ENCODE results near the gene PMP22. TPM values are rescaled to one million over a fixed set of nuclear protein-coding genes. Genes with fewer than 3 reads are reported as not detected.

The PMP22 gene
- total RNA-seq, 1 donor from 2014 or later = 4.3 TPM

DNA sequence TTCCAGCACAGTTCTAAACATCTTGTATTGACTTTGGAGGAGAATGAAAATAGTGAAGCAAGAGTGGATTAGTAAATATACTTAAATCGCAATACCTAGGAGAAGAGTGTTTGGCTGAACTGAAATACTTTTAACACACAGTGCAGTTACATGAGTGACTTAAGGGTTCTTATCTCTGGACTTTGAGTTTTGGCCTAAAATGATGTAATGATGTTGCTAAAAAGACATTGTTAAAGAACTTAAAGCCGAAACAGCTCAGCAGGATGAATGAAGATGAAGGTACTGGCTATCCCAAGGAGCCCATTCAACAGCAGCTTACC, 28.1 kb downstream of the PMP22 start:
- H3K36me3 Mint-ChIP-seq = no peaks in the 10 kb centered on the region
- no peaks in the 10 kb centered on the region for H3K27me3 ChIP-seq
- no peak overlapping the region for H3K27ac ChIP-seq
- no peak overlapping the region for H3K27ac Mint-ChIP-seq
- H3K4me3 Mint-ChIP-seq = no peak overlapping the region
- no peaks in the 10 kb centered on the region for H3K79me2 ChIP-seq (ENCODE audit: low read depth)
- H3K9me3 Mint-ChIP-seq = peaks cover under 1% of the 10 kb centered on the region
- H3K9me3 ChIP-seq (ENCODE audit: low read depth) = no peaks in the 10 kb centered on the region
- no peak overlapping the region for H3K4me2 ChIP-seq
- TF ChIP-seq EZH2phosphoT487 (IDR thresholded peaks at IDR 0.05) (no peak), EZH2 (IDR thresholded peaks at IDR 0.05) (no peak)
- TF ChIP-seq, protein P1, sequence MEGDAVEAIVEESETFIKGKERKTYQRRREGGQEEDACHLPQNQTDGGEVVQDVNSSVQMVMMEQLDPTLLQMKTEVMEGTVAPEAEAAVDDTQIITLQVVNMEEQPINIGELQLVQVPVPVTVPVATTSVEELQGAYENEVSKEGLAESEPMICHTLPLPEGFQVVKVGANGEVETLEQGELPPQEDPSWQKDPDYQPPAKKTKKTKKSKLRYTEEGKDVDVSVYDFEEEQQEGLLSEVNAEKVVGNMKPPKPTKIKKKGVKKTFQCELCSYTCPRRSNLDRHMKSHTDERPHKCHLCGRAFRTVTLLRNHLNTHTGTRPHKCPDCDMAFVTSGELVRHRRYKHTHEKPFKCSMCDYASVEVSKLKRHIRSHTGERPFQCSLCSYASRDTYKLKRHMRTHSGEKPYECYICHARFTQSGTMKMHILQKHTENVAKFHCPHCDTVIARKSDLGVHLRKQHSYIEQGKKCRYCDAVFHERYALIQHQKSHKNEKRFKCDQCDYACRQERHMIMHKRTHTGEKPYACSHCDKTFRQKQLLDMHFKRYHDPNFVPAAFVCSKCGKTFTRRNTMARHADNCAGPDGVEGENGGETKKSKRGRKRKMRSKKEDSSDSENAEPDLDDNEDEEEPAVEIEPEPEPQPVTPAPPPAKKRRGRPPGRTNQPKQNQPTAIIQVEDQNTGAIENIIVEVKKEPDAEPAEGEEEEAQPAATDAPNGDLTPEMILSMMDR (IDR thresholded peaks at IDR 0.05) = no peak
- H3K36me3 ChIP-seq = no peaks in the 10 kb centered on the region
- H3K4me3 ChIP-seq = no peak overlapping the region
- no peak overlapping the region for H2AFZ ChIP-seq (replicated peaks)
- H3K4me1 ChIP-seq = no peaks in the 10 kb centered on the region
- no peaks in the 10 kb centered on the region for H3F3A ChIP-seq (ENCODE audit: low read depth)
- no peak overlapping the region for H3K9ac ChIP-seq
- DNase-seq (ENCODE audit: low spot score) = no peak
- H4K20me1 ChIP-seq (ENCODE audit: low read depth) = no peaks in the 10 kb centered on the region
- H3K4me1 Mint-ChIP-seq = no peaks in the 10 kb centered on the region
- peaks cover 5% of the 10 kb centered on the region for H3K27me3 Mint-ChIP-seq (ENCODE audit: insufficient read depth, low read depth)

DNA sequence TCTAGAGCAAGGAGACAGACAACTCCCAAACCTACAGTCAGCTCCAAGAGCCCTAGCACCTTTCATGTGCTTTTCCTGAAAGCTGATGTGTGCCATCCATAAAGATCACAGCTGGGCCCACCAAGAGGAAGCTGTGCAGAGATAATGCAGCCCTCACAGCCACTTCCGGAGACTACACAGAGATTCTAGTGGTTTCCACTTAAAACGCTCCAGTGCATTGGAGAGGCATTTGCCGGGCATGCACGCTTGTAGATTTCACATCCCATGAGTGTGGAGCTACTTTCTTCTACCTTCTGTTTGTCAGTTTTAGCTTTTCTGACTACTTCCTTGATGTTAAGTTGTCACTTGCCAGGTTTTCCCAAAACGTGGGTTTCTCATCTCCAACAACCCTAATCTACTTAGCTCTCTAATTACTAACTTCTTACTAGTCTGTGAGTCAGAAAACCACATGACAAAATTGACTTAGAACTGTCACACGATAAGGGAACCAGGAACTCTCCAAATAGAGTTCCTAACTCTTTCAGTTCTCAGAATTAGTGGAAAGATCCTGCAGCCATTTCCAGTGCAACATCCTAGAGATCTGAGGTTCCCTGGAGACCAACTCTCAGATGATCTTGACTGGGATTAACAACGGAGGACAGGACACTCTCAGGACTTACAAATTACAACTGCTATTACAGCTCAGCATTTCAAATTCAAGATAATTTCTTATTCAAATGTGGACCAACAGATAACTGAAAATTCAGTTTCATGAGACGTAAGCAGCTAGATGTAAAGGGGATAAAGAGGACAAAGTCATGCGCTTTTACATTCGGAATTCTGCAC, 28.6 kb downstream of the PMP22 start:
- no peaks in the 10 kb centered on the region for H3F3A ChIP-seq (ENCODE audit: low read depth)
- Mint-ChIP-seq H3K36me3 (no peaks in the 10 kb centered on the region), H3K4me1 (no peaks in the 10 kb centered on the region), H3K9me3 (no peaks in the 10 kb centered on the region), H3K4me3 (no peak overlapping the region), H3K27ac (no peak overlapping the region), H3K27me3 (ENCODE audit: insufficient read depth, low read depth) (peaks cover 5% of the 10 kb centered on the region)
- no peaks in the 10 kb centered on the region for H3K36me3 ChIP-seq
- no peak overlapping the region for H2AFZ ChIP-seq (replicated peaks)
- H3K79me2 ChIP-seq (ENCODE audit: low read depth) = no peaks in the 10 kb centered on the region
- H3K27ac ChIP-seq = no peak overlapping the region
- H3K4me2 ChIP-seq = no peak overlapping the region
- H3K4me1 ChIP-seq = no peaks in the 10 kb centered on the region
- TF ChIP-seq, protein P1 (IDR thresholded peaks at IDR 0.05) = no peak
- no peak for TF ChIP-seq EZH2phosphoT487 (IDR thresholded peaks at IDR 0.05)
- TF ChIP-seq EZH2 (IDR thresholded peaks at IDR 0.05) = no peak
- no peak for DNase-seq (ENCODE audit: low spot score)
- no peak overlapping the region for H3K4me3 ChIP-seq
- H4K20me1 ChIP-seq (ENCODE audit: low read depth) = no peaks in the 10 kb centered on the region
- H3K9ac ChIP-seq = no peak overlapping the region
- no peaks in the 10 kb centered on the region for H3K9me3 ChIP-seq (ENCODE audit: low read depth)
- no peaks in the 10 kb centered on the region for H3K27me3 ChIP-seq

DNA sequence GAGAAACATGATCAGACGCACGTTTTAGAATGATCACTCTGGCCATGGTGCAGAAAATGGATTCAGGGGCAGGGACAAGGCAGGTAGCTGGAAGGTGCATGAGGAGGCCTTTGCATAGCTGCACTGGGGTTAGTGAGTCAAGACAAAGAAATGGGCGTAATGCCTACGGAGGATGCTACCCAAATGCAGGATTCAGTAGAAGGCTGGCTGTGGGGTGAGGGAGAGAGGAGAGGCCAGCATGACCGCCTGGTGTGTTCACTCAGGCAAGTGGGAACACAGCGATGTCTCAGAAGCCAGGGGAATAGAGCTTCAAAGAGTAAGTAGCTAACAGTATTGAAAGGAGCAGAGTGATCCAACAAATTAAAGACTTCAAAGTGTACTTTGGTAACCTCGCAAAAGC, 31.2 kb downstream of the PMP22 start:
- Histone ChIP-seq H3K27ac (no peak overlapping the region), H3K27me3 (no peaks in the 10 kb centered on the region), H2AFZ (replicated peaks) (no peak overlapping the region), H3K79me2 (ENCODE audit: low read depth) (no peaks in the 10 kb centered on the region), H3K9me3 (ENCODE audit: low read depth) (no peaks in the 10 kb centered on the region), H3K4me3 (no peak overlapping the region), H3K4me1 (no peaks in the 10 kb centered on the region), H3F3A (ENCODE audit: low read depth) (no peaks in the 10 kb centered on the region), H3K4me2 (no peak overlapping the region), H3K9ac (no peak overlapping the region), H4K20me1 (ENCODE audit: low read depth) (no peaks in the 10 kb centered on the region), H3K36me3 (no peaks in the 10 kb centered on the region)
- Mint-ChIP-seq H3K36me3 (no peaks in the 10 kb centered on the region), H3K27me3 (ENCODE audit: insufficient read depth, low read depth) (peaks cover 5% of the 10 kb centered on the region), H3K4me3 (no peak overlapping the region), H3K4me1 (no peaks in the 10 kb centered on the region), H3K27ac (no peak overlapping the region), H3K9me3 (no peaks in the 10 kb centered on the region)
- TF ChIP-seq EZH2phosphoT487 (IDR thresholded peaks at IDR 0.05) (no peak), EZH2 (IDR thresholded peaks at IDR 0.05) (no peak)
- TF ChIP-seq, protein P1 (IDR thresholded peaks at IDR 0.05) = no peak
- DNase-seq (ENCODE audit: low spot score) = no peak

Measured in neural progenitor cell (in vitro differentiated cells).